Uterus (tissue), 4 donors: ENCODE results near the gene CDYL2. TPM values are rescaled to one million over a fixed set of nuclear protein-coding genes. Genes with fewer than 3 reads are reported as not detected.

ENCODE experiments used
- DNase-seq, 2 donors: peaks; one replicate each; pipeline ENCODE4 v3.0.0-alpha.2; 2019 to 2020
- H3K27ac ChIP-seq, 2 donors: fragments of 200-600 bp; sonication (generic); 1 replicate in 1 of 2; 2 replicates in 1 of 2; pipeline ENCODE4 v1.5.1; 2016 to 2018
- H3K27me3 ChIP-seq, 2 donors: fragments of 200-600 bp; sonication (generic); one replicate each; pipeline ENCODE4 v1.5.1; 2018 to 2019; ENCODE audit warnings: control low read depth in 1 of 2
- H3K36me3 ChIP-seq, 2 donors: fragments of 200-600 bp; sonication (generic); one replicate each; pipeline ENCODE4 v1.5.1; 2019; ENCODE audit warnings: control low read depth in 1 of 2
- H3K4me1 ChIP-seq, 2 donors: fragments of 200-600 bp; sonication (generic); one replicate each; pipeline ENCODE4 v1.5.1; 2018 to 2019; ENCODE audit warnings: control low read depth in 1 of 2
- H3K4me3 ChIP-seq, 2 donors: fragments of 200-600 bp; sonication (generic); 1 replicate in 1 of 2; 2 replicates in 1 of 2; pipeline ENCODE4 v1.5.1; 2018 to 2019; ENCODE audit warnings: mild to moderate bottlenecking in 1 of 2
- H3K9me3 ChIP-seq, 2 donors: fragments of 200-600 bp; sonication (generic); one replicate each; pipeline ENCODE4 v1.5.1; 2019; ENCODE audit warnings: control low read depth in 1 of 2
- CTCF ChIP-seq, 4 experiments: fragments of 200-600 bp in 2 of 4; fragments of 450-650 bp in 2 of 4; sonication (generic) in 2 of 4; IDR thresholded peaks; one replicate each; pipeline ENCODE4 v1.5.1; 2016 to 2019; ENCODE audit warnings: antibody characterized with exemption in 4 of 4, mild to moderate bottlenecking in 2 of 4, moderate library complexity in 1 of 4
- POLR2A ChIP-seq, 2 donors: fragments of 450-650 bp; IDR thresholded peaks; one replicate each; pipeline ENCODE4 v1.6.1; 2016; ENCODE audit warnings: antibody characterized with exemption in 2 of 2, mild to moderate bottlenecking in 1 of 2, moderate library complexity in 1 of 2
- intact Hi-C: fragments of 100-400 bp; cut with DNase I; formaldehyde crosslinking; loops from one replicate; pipeline ENCODE4 v1.15.1; 2023; ENCODE audit warnings: low total_unique reads
- total RNA-seq, 4 donors: library from RNA; depleted of rRNA in 3 of 4; stranded (reverse); fragments of >200 nt in 3 of 4; gene quantifications; one replicate each; pipeline versions ENCODE4 v1.1.0 to v1.2.4, GENCODE V29; 2014 to 2023
- donor health status: DM: yes; HTN: yes; CAD: no.

Gene CDYL2
- total RNA-seq, 4 donors from 2014 or later: 2.3 to 9.1 (median 5.1) TPM

- no peak overlapping the region for H3K27ac ChIP-seq
- TF ChIP-seq POLR2A (IDR thresholded peaks at IDR 0.05) (no peak), CTCF (IDR thresholded peaks at IDR 0.05) (no peak)
- H3K27me3 ChIP-seq: no peaks in the 10 kb centered on the region
- DNase-seq: no peak
- H3K4me3 ChIP-seq: no peak overlapping the region
- no peaks in the 10 kb centered on the region for H3K36me3 ChIP-seq
- intact Hi-C loops: no loop called here
- no peaks in the 10 kb centered on the region for H3K4me1 ChIP-seq
- H3K9me3 ChIP-seq: no peaks in the 10 kb centered on the region
Observed at GRCh38 chr16:80586476-80586875, 217.9 kb downstream of the CDYL2 start.

GRCh38 chr16:80585764-80586163 lies 218.6 kb downstream of the CDYL2 start:
- no peak for TF ChIP-seq POLR2A (IDR thresholded peaks at IDR 0.05)
- no peak for TF ChIP-seq CTCF (IDR thresholded peaks at IDR 0.05)
- no peaks in the 10 kb centered on the region for H3K36me3 ChIP-seq
- H3K27ac ChIP-seq: no peak overlapping the region
- intact Hi-C loops: no loop called here
- no peak for DNase-seq
- no peaks in the 10 kb centered on the region for H3K9me3 ChIP-seq
- H3K4me1 ChIP-seq: no peaks in the 10 kb centered on the region
- no peak overlapping the region for H3K4me3 ChIP-seq
- H3K27me3 ChIP-seq: no peaks in the 10 kb centered on the region

- Histone ChIP-seq H3K4me1 (no peaks in the 10 kb centered on the region), H3K9me3 (no peaks in the 10 kb centered on the region), H3K4me3 (no peak overlapping the region), H3K27ac (no peak overlapping the region), H3K27me3 (no peaks in the 10 kb centered on the region), H3K36me3 (no peaks in the 10 kb centered on the region)
- TF ChIP-seq POLR2A (IDR thresholded peaks at IDR 0.05) (no peak), CTCF (IDR thresholded peaks at IDR 0.05) (no peak)
- intact Hi-C loops: no loop called here
- no peak for DNase-seq
Observed at GRCh38 chr16:80583466-80583865, 220.9 kb downstream of the CDYL2 start.

- no peaks in the 10 kb centered on the region for H3K9me3 ChIP-seq
- no peaks in the 10 kb centered on the region for H3K36me3 ChIP-seq
- no peak overlapping the region for H3K27ac ChIP-seq
- TF ChIP-seq POLR2A (IDR thresholded peaks at IDR 0.05) (no peak), CTCF (IDR thresholded peaks at IDR 0.05) (no peak)
- no peak for DNase-seq
- no peak overlapping the region for H3K4me3 ChIP-seq
- H3K4me1 ChIP-seq: no peaks in the 10 kb centered on the region
- no peaks in the 10 kb centered on the region for H3K27me3 ChIP-seq
- intact Hi-C loops: no loop called here
Observed at GRCh38 chr16:80580109-80580832, 224.1 kb downstream of the CDYL2 start.

GRCh38 chr16:80577485-80578280 lies 226.7 kb downstream of the CDYL2 start:
- Histone ChIP-seq H3K4me1 (no peaks in the 10 kb centered on the region), H3K4me3 (no peak overlapping the region), H3K36me3 (no peaks in the 10 kb centered on the region), H3K27me3 (no peaks in the 10 kb centered on the region), H3K9me3 (no peaks in the 10 kb centered on the region), H3K27ac (no peak overlapping the region)
- TF ChIP-seq CTCF (IDR thresholded peaks at IDR 0.05): no peak
- TF ChIP-seq POLR2A (IDR thresholded peaks at IDR 0.05): no peak
- intact Hi-C loops: no loop called here
- DNase-seq: no peak
